GM18951 (cell line): ENCODE measurements around the gene GRIK5.
"Not testable (repeated sequence)": the region's sequence is repeated elsewhere in the genome, so short reads cannot be mapped to it uniquely, and the experiment has no call there.

Experiments used
- POLR2A ChIP-seq: IDR thresholded peaks from 4 replicates; pipeline ENCODE4 v1.6.1; 2011; ENCODE audit warnings: mild to moderate bottlenecking; ENCODE audit not compliant: insufficient read length, insufficient read depth; ENCODE audit errors: extremely low read depth
- in situ Hi-C: fragments of 300-500 bp; cut with MboI; formaldehyde crosslinking; loops from one replicate; pipeline ENCODE4 v1.12.0; 2022; ENCODE audit warnings: low sequenced_read_pairs, mixed read lengths, inconsistent platforms; ENCODE audit not compliant: unreplicated experiment

The GRIK5 gene

GRCh38 chr19:42040031-42040430 lies 30.0 kb downstream of the GRIK5 start:
- in situ Hi-C loops: no loop called here
- TF ChIP-seq POLR2A: no peak

- in situ Hi-C loops: no loop called here
- no peak for TF ChIP-seq POLR2A
Measured at GRCh38 chr19:42038666-42039065, 31.3 kb downstream of the GRIK5 start.

GRCh38 chr19:42037649-42038048 lies 32.4 kb downstream of the GRIK5 start:
- TF ChIP-seq POLR2A: no peak
- in situ Hi-C loops: no loop called here

- in situ Hi-C loops: not testable (repeated sequence)
Measured at GRCh38 chr19:42034640-42035391, 35.2 kb downstream of the GRIK5 start.

GRCh38 chr19:42033413-42033812 lies 36.6 kb downstream of the GRIK5 start:
- in situ Hi-C loops: no loop called here
- TF ChIP-seq POLR2A: no peak

- in situ Hi-C loops: no loop called here
- TF ChIP-seq POLR2A: no peak
Measured at GRCh38 chr19:42032431-42032830, 37.6 kb downstream of the GRIK5 start.

- no peak for TF ChIP-seq POLR2A
- in situ Hi-C loops: no loop called here
Measured at GRCh38 chr19:42030645-42031440, 39.2 kb downstream of the GRIK5 start.

GRCh38 chr19:42028304-42029216 lies 41.4 kb downstream of the GRIK5 start:
- in situ Hi-C loops: no loop called here

GRCh38 chr19:42024622-42025111 lies 45.3 kb downstream of the GRIK5 start:
- no peak for TF ChIP-seq POLR2A
- in situ Hi-C loops: no loop called here

More at GRCh38 chr19:42028304-42029216, 41.4 kb downstream of the GRIK5 start:
- no peak for TF ChIP-seq POLR2A

- in situ Hi-C loops: no loop called here
- no peak for TF ChIP-seq POLR2A
Measured at GRCh38 chr19:42023943-42024260, 46.1 kb downstream of the GRIK5 start.

GRCh38 chr19:42023121-42023942 lies 46.7 kb downstream of the GRIK5 start:
- in situ Hi-C loops: no loop called here

GRCh38 chr19:42022616-42023015 lies 47.4 kb downstream of the GRIK5 start:
- no peak for TF ChIP-seq POLR2A
- in situ Hi-C loops: no loop called here

More at GRCh38 chr19:42023121-42023942, 46.7 kb downstream of the GRIK5 start:
- no peak for TF ChIP-seq POLR2A

GRCh38 chr19:42021185-42021584 lies 48.8 kb downstream of the GRIK5 start:
- no peak for TF ChIP-seq POLR2A
- in situ Hi-C loops: no loop called here
